Measurements from ENCODE around the gene PLA2G4E. TPM values are rescaled to one million over a fixed set of nuclear protein-coding genes. Genes with fewer than 3 reads are reported as not detected.

PLA2G4E gene, protein sequence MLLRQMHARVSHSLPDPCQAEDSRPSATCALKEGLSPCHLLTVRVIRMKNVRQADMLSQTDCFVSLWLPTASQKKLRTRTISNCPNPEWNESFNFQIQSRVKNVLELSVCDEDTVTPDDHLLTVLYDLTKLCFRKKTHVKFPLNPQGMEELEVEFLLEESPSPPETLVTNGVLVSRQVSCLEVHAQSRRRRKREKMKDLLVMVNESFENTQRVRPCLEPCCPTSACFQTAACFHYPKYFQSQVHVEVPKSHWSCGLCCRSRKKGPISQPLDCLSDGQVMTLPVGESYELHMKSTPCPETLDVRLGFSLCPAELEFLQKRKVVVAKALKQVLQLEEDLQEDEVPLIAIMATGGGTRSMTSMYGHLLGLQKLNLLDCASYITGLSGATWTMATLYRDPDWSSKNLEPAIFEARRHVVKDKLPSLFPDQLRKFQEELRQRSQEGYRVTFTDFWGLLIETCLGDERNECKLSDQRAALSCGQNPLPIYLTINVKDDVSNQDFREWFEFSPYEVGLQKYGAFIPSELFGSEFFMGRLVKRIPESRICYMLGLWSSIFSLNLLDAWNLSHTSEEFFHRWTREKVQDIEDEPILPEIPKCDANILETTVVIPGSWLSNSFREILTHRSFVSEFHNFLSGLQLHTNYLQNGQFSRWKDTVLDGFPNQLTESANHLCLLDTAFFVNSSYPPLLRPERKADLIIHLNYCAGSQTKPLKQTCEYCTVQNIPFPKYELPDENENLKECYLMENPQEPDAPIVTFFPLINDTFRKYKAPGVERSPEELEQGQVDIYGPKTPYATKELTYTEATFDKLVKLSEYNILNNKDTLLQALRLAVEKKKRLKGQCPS
- total RNA-seq, result not detected

DNA sequence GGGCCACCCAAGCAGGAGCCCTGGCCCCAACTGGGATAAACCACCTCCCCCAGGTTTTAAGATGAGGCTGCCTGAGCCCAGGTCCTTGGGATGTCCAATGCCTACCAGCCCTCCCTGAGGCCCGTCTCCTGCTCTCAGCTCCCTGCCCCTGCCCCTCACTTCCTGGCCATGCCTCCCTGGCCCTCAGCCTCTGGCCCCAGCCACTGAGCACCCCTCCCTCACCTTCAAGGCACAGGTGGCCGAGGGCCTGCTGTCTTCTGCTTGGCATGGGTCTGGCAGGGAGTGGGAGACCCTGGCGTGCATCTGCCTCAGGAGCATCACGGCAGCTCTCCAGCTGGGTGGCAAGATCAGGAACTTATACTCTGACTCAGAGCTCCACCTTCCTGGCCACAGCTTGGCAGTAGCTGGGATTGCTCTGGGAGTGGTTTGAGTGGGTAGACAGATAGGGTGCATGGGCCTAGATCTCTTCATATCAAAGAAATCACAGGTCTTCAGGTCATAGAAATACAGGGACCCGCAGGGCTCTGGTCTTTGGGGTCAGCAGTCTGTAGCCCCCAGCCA is at the start of gene PLA2G4E:
PLA2G4E (minus strand) TSS at position 330 of the 561 bp plus-strand sequence; CDS start at position 318, 12 bp downstream.
- DNase-seq (ENCODE audit: low spot score), result no peak
- intact Hi-C loops (cut with DNase I), result no loop called here
- no peak for ATAC-seq

DNA sequence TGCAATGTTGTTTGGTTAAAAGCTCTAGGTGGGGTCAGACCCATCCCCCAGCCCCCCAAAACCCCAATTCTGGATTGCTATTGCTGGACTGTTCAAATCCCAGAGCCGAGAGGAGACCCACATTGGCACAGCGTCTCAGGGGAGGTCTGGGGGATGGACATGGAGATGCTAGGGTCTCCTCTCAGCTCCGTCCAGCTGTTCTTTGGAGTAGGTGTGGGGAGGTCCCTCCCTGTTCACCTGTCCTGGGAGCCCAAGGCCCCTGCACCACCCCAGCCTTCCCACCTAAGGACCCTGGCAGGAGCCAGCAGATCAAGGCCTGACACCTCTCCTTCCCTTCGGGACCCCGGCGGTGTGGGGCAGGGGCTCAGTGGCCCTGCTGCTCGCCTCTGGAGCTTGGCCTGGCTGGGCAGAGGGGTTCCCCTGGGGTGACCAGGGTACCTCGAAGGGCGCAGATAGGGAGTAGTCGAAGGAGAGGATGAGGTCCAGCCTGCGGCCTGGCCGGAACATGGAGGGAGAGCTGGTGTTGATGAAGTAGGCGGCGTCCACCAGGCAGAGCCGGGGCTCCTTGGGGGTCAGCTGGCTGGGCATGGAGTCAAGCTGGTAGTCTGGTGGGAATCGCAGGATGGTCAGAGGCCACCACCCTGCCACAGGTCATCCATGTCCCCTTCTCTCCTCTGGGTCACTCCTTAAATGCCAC is 49.6 kb upstream of the PLA2G4E start:
- intact Hi-C loops (cut with DNase I), result no loop called here
- DNase-seq (ENCODE audit: low spot score) (no peak), ATAC-seq (no peak)

DNA sequence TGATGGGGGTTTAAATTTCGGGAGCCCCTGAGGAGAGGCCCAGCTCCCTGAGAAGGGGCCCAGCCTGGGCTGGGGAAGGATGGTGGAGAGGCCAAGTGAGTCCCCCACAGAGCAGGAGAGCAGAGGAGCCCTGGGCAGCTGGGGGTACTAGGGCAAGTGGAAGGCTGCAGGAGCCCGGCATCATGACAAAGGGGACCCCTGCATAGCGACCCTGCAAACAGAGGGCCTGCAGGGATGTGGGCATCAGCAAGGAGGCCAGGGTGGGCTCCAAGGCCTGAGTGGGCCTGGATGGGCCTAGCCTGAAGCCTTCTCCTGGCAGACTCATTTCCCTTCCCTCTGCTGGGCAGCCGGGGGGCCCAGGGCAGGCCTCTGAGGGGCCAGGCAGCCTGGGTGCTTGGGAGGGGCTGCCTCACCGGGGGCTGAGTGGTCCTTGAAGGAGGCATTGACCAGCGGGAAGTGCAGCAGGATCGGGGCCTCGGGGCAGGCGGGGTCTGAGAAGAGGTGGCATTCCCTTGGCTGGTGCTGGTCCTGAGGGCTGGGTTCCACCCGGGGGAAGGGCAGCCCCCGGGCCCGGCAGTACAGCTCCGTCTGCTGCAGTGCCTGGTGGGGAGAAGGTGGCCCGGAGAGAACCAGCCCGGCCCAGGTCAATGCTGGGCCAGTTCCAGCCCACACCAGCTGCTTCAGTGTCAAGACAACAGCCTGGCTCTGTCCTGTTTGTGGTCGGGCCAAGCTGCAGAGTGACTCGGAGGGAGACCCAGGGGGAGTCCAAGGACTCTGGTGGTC is 48.8 kb upstream of the PLA2G4E start:
- intact Hi-C loops (cut with DNase I), result no loop called here
- ATAC-seq, result no peak
- DNase-seq (ENCODE audit: low spot score), result no peak

DNA sequence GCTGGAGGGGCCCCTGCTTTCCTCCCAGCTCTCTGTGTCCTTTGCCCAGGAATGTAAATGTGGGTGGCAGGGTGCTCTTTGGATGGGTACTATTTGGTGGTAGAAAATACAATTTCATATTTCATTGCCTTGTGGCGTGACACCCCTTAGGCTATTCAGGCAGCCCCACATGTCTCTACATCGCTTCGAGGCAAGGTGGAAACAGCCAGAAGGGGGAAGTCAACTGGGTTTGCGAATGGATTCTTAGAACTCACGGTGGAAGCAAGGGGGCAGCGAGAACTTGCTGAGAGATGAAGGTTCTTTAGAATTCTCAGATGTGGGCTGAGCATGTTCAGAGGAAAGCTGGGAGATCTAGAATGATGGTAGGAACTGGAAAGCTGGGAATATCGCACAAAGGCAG is 48.2 kb upstream of the PLA2G4E start:
- DNase-seq (ENCODE audit: low spot score), result no peak
- intact Hi-C loops (cut with DNase I), result no loop called here
- no peak for ATAC-seq

DNA sequence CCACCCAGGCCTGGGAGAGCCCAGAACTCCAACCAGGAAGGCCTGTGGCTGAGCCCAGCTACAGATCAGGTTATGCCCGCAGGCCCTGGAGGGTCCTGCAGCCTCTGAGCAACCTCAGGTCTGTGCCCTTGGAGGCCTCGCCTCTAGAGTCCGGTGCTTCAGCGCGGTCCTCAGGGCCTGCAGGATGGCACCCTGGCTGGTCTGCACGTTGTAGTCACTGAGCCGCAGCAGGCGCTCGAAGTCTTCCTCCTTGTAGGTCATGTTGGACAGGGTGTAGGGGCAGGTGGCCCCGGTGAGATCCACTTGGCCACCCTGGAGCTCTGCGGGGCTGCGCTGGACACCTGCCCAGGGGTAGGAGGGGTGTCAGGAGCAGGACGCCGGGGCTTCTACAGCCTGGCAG is 47.8 kb upstream of the PLA2G4E start:
- intact Hi-C loops (cut with DNase I), result no loop called here
- ATAC-seq (no peak), DNase-seq (ENCODE audit: low spot score) (no peak)

DNA sequence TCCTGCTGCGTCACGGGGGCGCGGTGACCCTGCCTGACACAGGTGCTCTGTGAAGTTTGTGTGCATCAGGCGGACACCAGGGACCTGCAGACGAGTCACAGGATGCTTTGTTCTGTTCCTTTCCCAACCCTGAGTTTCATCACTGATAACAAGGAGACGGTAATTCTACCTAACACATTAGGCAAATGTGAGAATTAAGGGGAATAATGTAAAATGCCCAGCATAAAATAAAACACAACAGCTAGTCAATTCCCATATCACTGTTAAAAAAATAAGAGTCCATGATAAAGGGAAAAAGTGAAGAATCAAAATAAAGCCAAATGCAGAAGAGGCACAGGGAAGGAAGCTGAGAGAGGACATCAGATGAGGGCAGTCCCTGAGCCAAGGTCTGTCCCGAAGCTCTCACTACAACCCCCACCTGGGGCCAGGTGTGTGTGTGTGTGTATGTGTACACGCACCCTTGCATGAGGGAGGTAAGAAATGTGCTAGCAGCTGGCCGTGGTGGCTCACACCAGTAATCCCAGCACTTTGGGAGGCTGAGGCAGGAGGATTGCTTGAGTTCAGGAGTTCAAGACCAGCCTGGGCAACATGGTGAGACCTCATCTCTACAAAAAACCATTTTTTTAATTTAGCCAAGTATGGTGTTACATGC is 46.0 kb upstream of the PLA2G4E start:
- DNase-seq (ENCODE audit: low spot score), result no peak
- intact Hi-C loops (cut with DNase I), result no loop called here
- ATAC-seq, result no peak

DNA sequence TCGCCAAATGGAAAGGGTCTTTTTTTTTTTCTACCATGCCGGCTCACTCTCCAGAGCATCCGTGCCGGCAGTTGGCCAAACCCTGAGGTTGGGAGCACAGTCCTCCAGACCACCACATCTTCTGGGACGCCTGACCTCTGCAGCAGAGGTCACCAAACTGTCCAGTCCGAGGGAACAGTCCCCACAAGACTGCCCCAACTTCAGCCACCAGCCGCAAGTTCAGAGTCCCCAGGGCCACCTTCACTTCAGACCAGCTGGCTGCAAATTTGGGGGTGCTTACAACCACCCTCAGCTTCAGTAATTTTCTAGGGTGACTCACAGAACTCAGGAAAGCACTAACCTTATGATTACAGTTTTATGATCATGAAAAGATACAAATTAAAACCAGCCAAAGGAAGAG is 44.6 kb upstream of the PLA2G4E start:
- ATAC-seq, result no peak
- no peak for DNase-seq (ENCODE audit: low spot score)
- intact Hi-C loops (cut with DNase I), result no loop called here

DNA sequence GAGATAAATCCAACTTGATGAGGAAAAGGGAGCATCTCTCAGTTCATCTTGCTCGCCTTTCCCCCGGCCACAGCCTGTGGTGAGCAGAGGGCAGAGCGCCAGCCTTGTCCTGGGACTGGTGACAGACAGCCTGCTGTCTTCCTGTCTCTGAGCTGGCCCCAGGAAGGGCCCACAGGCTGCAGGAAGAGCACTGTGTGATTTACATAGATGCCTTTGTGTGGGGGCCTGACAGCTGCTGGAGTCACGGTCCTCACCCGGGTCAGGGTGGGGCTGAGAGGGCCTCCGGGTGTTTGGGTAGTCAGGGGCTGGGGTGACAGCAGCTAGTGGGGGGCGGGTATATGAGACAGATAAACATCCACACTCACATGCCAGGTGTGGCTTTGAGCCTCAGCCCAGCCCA is 44.2 kb upstream of the PLA2G4E start:
- DNase-seq (ENCODE audit: low spot score) (no peak), ATAC-seq (no peak)
- intact Hi-C loops (cut with DNase I), result no loop called here

DNA sequence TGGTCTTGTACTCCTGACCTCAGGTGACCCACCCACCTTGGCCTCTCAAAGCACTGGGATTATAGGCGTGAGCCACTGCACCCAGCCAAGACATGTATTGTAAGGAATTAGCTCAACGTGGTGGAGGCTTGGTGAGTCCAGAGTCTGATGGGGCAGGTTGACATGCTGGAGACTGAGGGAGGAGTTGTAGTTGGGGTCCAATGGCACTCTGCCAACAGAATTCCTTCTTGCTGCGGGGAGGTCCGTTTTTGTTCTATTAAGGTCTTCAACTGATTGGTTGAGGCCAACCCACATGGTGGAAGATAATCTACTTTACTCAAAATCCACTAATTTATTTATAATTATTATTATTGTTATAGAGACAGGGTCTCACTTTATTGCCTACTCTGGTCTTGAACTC is 43.4 kb upstream of the PLA2G4E start:
- ATAC-seq, result no peak
- intact Hi-C loops (cut with DNase I), result no loop called here

DNA sequence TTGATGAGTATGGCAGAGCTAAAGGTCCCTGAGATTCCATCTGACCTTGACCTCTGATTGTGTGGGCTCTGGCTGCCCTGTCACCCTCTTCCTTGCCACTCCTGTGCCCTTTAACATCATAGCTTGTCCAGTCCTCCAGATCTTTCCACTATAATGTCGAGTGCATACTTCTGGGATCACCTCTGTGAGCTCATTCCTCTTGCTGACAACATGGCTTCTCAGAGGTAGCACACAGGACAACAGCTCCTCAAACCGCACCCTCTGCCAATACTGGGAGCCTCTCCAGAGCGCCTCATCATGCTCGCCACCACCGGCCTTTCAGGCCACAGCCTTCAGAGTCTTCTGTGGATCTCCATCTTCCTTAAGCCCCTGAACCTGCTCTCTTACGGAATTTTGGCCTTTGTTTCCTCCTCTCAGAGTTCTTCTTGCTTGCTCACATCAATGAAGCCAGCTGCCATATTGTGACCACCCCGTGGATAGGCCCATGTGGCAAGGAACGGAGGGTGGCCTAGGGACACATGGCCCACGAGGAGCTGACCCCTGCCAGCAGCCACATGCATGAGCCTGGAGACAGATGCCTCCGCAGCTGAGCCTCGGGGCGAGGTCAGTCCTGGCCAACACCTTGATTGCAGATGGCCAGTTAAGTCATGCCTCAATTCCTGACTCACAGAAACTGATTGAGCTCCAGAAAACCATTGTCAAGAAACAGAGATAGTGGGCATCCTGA is 42.4 kb upstream of the PLA2G4E start:
- intact Hi-C loops (cut with DNase I), result no loop called here
- no peak for ATAC-seq
- DNase-seq (ENCODE audit: low spot score), result no peak

More for the DNA sequence above, 43.4 kb upstream of the PLA2G4E start:
- no peak for DNase-seq (ENCODE audit: low spot score)

DNA sequence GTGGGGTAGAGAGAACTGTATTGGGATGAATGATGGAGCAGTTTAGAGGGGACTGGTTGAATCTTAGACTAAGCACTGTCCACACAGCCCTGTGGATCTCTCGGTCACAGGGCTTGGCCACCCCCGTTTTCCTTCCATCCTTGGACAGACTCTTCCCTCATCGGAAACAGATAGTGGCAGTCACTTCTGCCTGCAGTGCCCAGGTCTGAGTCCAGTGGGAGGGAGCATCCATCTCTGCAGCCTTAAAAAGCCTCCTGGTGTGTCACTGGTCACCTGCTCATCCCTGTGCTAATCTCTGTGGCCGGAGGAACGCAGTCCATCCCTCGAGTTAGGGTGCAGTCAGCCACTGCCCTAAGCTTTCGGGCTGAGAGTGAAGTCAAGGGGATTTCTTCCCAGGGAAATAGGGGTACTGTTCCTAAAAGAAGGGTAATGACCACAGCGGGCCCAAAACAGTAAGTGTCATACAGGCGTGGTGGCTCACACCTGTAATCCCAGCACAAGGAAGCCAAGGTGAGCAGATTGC is 41.5 kb upstream of the PLA2G4E start:
- no peak for ATAC-seq
- intact Hi-C loops (cut with DNase I), result no loop called here
- no peak for DNase-seq (ENCODE audit: low spot score)

DNA sequence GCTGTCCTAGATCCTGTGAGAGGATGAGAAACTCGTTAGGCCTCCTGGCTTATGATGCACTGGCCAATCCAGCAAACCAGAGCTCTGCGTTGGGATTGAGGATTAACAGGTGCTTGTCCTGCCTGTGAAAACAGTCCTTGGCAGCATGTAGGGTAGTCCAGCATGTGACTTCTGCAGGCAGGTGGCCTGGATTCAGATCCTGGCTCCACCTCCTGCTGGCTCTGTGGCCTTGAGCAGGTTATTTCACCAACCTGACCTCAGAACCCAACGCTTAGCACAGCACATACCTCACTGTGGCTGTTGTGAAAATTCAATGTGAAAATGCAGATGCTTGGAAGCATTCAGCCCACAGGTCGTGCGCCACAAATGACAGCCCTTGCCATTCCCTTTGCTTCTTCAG is 40.0 kb upstream of the PLA2G4E start:
- no peak for DNase-seq (ENCODE audit: low spot score)
- ATAC-seq, result no peak
- intact Hi-C loops (cut with DNase I), result no loop called here

DNA sequence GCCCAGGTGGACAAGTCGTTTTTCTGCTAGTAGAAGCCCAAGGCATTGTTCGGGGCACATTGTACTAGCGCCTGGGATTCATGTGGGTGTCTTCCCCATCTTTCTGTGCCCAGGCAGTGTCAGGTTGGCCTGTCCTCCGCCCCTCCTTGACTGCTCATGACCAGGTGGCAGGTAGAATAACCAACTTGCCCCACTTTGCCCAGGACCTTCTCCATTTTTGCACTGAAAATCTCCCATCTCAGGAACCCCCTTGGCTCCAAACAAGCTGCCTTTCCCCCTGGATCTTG is 39.6 kb upstream of the PLA2G4E start:
- no peak for DNase-seq (ENCODE audit: low spot score)
- intact Hi-C loops (cut with DNase I), result no loop called here

DNA sequence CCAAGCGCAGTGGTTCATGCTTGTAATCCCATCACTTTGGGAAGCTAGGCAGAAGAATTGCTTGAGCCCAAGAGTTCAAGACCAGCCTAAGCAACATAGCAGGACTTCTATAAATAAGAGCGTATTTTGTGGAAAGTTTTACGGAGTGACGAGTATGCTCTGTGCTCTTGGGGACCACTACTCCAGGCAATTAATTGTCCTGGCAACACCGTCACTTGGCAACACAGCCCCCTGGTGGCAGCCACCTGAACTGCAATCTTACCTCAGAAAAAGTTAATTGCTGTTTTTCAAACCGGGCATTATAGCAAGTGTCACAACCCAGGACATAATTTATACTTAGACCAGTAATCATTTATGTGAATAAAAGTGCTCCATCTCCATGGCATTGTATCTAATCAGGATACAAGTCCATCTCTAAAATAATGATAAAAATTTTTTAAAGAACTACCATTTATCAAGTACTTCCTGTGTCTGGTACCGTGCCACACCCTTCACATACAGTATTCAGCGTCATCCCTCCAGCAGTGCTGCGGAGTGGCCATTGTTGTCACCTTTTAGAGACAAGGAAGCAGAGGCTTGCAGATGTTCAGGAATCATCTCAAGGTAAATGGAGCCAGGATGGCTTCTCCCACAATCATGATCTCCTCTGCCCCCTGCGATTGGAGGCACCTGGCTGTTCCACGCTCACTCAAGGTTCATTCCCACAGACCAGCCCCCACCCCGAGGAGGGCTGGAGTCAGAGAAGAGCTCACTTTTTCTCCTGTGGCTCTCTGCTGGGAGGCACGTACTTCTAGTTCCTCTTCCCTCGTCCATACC is 39.0 kb upstream of the PLA2G4E start:
- intact Hi-C loops (cut with DNase I), result loop anchor here (2.0 to 10.0 kb wide), 2 partner anchors 69 to 175 kb away; no protein-coding TSS in a partner anchor
- ATAC-seq (no peak), DNase-seq (ENCODE audit: low spot score) (peak; percentile 77)

More for the DNA sequence above, 39.6 kb upstream of the PLA2G4E start:
- ATAC-seq, result no peak

DNA sequence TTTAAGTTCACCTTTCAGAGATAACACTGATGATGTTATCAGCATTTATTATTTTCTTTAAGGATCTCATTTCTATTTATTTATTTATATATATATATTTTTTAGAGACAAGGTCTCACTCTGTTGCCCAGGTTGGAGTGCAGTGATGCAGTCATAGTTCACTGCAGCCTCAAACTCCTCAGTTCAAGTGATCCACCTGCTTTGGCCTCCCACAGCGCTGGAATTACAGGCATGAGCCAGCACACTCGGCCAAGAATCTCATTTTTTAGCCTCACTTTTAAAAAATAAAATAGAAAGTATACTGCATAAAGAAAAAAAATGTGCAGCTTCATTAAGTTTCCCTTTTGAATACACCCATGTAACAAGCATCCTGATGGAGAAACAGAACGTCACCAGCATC is 37.9 kb upstream of the PLA2G4E start:
- ATAC-seq (no peak), DNase-seq (ENCODE audit: low spot score) (no peak)
- intact Hi-C loops (cut with DNase I), result loop anchor here (2.0 to 10.0 kb wide), 2 partner anchors 68 to 174 kb away; no protein-coding TSS in a partner anchor

DNA sequence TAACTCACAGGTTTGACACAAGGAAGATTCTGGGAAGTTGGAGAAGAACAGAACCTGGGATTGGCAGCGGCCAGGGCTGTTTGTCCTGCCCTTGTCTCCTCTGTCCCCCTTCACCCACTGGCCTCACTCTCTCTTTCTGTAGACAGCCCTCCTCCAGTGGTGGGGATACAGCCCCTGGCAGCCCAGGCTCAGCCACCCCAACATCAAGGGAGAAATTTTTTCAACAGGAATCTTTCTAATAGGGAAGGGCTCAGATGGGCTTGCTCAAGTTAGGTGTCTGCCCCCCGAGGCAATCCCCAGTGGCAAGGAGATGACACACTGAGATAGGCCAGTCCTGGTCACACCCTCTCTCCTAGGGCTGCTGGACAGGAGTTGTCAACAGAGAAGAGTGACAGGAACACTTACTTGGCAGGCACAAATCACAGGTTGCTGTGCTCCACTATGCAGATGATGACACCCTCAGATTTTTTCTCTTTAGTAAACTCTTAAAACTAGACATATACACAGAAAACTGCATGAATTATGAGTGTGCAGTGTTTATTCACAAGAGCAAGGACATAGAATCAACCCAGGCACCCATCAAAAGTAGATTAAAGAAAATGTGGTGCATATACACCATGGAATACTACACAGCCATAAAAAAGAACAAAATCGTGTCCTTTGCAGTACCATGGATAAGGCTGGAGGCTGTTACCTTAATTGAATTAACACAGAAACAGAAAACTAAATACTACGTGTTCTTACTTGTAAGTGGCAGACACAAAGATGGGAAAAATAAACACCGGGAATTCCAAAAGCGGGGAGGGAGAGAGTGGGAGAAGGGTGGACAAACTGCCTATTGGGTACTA is 37.2 kb upstream of the PLA2G4E start:
- ATAC-seq (no peak), DNase-seq (ENCODE audit: low spot score) (no peak)
- intact Hi-C loops (cut with DNase I), result loop anchor here (2.0 to 10.0 kb wide), 2 partner anchors 67 to 173 kb away; no protein-coding TSS in a partner anchor
